ENCODE measurements around the gene BCL2.
A peak's percentile ranks its signal among the peaks of the same experiment; 100 is the strongest.

BCL2 gene

DNA sequence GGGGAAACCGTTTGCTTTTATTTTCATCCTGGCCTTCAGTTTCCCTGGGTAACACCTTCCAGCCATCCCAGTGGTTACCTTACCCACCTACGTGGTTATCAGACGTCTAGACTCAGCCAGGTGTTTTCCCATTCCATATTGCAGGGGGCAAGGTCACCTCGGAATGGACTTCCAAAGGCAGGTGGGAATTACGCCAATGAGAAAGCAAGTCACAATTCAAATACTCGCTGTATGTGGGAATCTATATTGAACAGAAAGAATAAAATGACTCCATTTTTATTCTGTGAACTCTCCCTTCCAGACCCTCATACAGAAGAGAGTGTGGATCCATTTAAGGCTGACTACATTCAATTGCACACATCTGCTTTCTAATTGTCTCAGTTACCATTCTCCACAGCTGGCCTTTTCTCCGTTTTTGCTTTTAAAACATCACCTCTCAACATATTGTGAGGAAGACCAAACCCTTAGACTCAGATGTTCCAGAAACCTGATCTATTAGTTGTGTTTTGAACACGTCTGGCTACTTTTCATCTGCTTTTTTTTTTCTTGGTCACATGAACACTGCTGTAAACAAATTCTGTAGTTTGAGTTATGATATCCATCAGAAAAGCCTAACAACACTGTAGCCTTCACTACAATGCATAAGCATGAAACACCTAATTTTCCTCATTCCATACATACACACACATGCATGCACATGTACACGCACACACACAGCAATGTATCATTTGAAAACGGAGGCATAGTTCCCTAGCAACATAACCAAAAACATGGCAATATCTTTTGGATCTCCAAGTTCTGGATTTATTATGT, 59.8 kb downstream of the BCL2 start:
- H3K27ac ChIP-seq (ENCODE audit: low read depth, low read length): no peak overlapping the region
- no peaks in the 10 kb centered on the region for H3K9me3 ChIP-seq (ENCODE audit: low read length)
- H3K27me3 ChIP-seq (ENCODE audit: control insufficient read depth in 1 of 2, insufficient read depth in 2 of 2, low read length in 2 of 2): no peaks in the 10 kb centered on the region
- no peak overlapping the region for H3K4me3 ChIP-seq (ENCODE audit: low read depth in 1 of 2, low read length in 2 of 2)
- no peak overlapping the region for H3K9ac ChIP-seq (ENCODE audit: low read length)
- peaks cover 20% of the 10 kb centered on the region for H3K4me1 ChIP-seq (ENCODE audit: insufficient read depth, low read length)
- no peaks in the 10 kb centered on the region for H3K36me3 ChIP-seq (ENCODE audit: insufficient read depth, low read length)

DNA sequence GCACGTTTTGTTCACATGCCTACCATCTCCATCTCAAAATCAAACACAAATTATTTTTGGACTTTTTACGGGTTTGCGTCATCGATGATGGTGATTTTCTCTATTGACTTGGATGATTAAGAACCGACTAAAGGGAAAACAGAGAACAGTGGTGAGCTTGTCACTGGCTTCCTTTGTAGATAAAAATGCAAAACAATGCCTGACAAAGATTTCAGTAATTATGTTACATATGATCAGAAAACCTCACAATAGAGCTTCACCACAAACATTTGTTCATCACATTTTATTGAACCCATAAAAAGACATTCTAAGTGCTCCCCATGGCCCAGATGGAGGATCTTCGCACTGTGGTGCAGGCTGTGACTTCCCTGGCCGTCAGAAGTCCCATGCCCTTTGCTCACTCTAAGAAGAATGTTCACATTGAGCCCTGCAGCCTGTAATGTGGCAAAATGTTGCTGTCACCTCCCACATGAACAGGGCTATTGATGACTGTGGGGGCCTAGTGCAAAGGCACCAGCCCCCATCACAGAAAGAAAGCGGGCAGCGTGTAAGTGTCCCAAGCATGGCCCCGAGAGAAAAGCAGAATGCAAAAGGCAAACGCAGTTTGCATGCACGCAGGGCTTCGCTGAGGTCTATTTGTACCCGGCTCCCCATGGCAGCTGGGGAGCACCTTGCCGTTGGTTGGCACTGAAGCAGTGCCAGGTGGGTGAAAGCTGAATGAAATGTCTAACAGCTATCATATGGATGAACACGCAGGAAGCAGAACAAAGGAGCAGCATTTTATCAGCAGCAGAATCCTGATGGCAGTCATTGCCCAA, 60.6 kb downstream of the BCL2 start:
- H3K36me3 ChIP-seq (ENCODE audit: insufficient read depth, low read length): no peaks in the 10 kb centered on the region
- no peak overlapping the region for H3K9ac ChIP-seq (ENCODE audit: low read length)
- no peaks in the 10 kb centered on the region for H3K9me3 ChIP-seq (ENCODE audit: low read length)
- H3K27ac ChIP-seq (ENCODE audit: low read depth, low read length): no peak overlapping the region
- no peak overlapping the region for H3K4me3 ChIP-seq (ENCODE audit: low read depth in 1 of 2, low read length in 2 of 2)
- H3K4me1 ChIP-seq (ENCODE audit: insufficient read depth, low read length): peaks cover 20% of the 10 kb centered on the region
- no peaks in the 10 kb centered on the region for H3K27me3 ChIP-seq (ENCODE audit: control insufficient read depth in 1 of 2, insufficient read depth in 2 of 2, low read length in 2 of 2)

DNA sequence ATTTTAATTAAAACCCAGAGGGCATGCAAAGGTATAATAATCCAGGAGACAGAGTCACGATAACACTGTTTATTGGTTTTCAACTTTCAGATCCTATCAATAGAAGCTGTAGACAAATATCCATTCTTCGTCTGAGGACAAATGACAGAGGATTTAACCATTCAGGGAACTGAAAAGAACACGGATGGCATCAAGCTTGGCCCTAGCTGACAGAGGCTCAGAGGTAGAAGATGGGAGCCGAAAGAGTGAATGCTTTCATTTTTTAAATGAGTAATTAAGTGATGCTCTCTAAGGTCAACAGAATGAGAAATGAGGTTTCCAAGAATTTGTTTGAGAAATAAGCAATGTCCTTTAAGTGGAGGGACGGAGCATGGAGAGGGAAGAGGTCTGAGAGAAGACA, 62.1 kb downstream of the BCL2 start:
- Histone ChIP-seq H3K9ac (ENCODE audit: low read length) (no peak overlapping the region), H3K4me1 (ENCODE audit: insufficient read depth, low read length) (peaks cover 23% of the 10 kb centered on the region), H3K27ac (ENCODE audit: low read depth, low read length) (no peak overlapping the region)

DNA sequence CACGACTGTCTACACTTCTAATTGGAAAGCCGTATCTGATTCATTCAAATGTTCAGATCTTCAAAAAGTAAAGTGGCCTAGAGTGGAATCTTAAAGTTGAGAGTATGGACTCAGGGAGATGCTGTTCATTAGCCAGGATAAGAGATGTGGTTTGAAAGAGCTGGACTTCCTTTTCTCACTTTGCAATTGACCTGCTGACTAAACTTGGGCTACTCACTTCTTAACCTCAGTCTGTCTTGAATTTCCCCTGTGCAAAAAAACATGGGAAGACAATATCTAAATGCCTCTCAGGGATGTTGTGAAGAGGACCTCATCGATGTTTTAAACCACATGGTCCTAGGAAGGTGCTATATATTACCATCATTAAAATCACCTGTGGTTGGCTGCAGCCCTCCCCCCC, 64.1 kb downstream of the BCL2 start:
- Histone ChIP-seq H3K27ac (ENCODE audit: low read depth, low read length) (no peak overlapping the region), H3K4me3 (ENCODE audit: low read depth in 1 of 2, low read length in 2 of 2) (no peak overlapping the region), H3K9ac (ENCODE audit: low read length) (no peak overlapping the region), H3K4me1 (ENCODE audit: insufficient read depth, low read length) (peaks cover 19% of the 10 kb centered on the region), H3K27me3 (ENCODE audit: control insufficient read depth in 1 of 2, insufficient read depth in 2 of 2, low read length in 2 of 2) (no peaks in the 10 kb centered on the region), H3K9me3 (ENCODE audit: low read length) (no peaks in the 10 kb centered on the region), H3K36me3 (ENCODE audit: insufficient read depth, low read length) (no peaks in the 10 kb centered on the region)

More for the DNA sequence above, 62.1 kb downstream of the BCL2 start:
- H3K27me3 ChIP-seq (ENCODE audit: control insufficient read depth in 1 of 2, insufficient read depth in 2 of 2, low read length in 2 of 2): no peaks in the 10 kb centered on the region
- H3K36me3 ChIP-seq (ENCODE audit: insufficient read depth, low read length): no peaks in the 10 kb centered on the region
- no peak overlapping the region for H3K4me3 ChIP-seq (ENCODE audit: low read depth in 1 of 2, low read length in 2 of 2)
- no peaks in the 10 kb centered on the region for H3K9me3 ChIP-seq (ENCODE audit: low read length)

DNA sequence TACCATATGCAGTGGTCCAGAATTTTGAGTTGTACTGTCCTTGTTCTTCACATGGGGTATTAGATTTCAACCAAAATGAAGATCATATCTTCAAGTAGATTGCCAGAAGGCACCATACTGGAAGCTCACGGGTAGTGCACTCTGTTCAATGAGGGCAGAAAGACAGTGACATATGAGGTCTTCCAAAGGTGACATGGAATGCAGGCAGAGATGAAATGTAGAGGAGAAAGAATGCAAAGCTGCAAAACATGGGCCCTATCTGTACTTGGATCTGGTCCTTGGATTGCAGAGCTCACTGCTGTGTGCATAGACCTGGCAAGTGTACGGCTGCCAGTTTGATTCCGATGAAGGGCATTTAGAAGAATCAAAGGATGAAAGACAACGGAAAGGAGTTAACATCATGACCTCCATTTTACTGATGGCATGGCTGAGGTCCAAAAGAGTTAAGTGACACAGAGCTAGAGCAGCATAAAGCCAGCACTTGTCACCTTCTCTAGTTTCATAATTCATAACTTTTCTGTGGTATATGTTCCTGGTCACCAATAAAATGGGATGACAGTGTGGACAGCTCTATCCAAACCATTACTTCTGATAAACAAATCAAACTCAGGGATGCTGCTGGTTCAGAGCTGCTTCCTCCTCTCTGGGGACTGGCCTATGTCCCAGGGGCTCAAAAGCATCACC, 64.7 kb downstream of the BCL2 start:
- Histone ChIP-seq H3K9ac (ENCODE audit: low read length) (no peak overlapping the region), H3K27me3 (ENCODE audit: control insufficient read depth in 1 of 2, insufficient read depth in 2 of 2, low read length in 2 of 2) (no peaks in the 10 kb centered on the region), H3K4me3 (ENCODE audit: low read depth in 1 of 2, low read length in 2 of 2) (no peak overlapping the region), H3K36me3 (ENCODE audit: insufficient read depth, low read length) (no peaks in the 10 kb centered on the region), H3K4me1 (ENCODE audit: insufficient read depth, low read length) (peaks cover 16% of the 10 kb centered on the region), H3K27ac (ENCODE audit: low read depth, low read length) (no peak overlapping the region), H3K9me3 (ENCODE audit: low read length) (no peaks in the 10 kb centered on the region)

DNA sequence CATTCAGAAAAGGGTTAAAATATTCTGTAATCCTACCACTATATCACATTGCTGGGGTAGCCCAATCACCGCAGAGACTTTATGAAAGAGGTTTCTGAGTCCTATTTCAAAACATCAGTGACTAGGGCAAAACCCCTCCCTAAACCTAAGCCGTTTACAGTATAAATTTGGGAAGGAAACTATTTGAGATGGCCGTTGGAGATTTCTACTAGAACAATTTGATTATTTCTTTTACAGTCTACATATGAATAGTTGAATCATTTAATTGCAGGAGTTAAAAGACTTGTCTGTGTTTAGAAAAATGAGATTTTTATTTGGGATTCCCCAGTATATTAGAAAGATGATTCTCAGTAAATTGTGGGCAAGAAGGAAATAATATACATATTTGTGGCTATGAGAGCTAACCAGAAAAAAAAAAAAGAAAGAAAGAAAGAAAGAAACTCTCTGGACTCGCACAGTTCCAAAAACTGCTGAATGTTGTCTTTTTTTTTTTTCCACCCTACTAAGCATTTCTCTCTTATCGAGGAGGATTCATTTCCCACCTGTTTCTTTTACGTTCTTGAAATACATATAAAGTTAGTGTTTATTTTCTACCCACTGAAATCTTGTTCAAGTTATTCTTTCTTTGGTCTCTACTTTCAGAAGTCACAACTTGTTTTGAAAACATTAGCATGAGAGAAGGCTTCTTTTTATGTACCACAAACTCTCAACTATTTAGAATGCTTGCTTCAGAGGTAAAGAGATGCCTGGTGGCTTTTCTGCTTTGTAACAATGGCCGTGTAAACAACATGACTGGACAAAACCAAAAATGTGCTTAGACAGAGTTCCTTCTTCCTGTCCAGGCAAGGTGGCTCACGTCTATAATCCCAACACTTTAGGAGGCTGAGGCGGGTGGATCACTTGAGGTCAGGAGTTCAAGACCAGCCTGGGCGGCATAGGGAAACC, 65.9 kb downstream of the BCL2 start:
- H3K9ac ChIP-seq (ENCODE audit: low read length): peak overlapping the region; percentile 37

DNA sequence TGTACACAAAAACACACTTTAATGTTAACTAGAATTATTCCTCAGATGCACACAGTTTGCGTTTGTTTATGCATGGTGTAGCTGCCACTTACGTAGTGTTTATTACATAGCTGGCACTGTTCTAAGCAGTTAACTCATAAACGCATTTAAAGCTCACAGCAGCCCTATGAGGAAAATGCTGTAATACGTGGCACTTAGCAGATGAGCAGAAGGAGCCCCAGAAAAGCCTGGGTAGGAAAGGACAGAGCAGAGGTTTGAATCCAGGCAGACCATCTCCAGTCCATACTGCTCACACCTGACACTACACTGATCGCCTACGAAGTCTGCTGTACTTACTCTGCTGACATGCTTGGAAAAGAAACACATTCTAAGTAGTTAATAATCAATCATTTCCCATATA, 66.6 kb downstream of the BCL2 start:
- Histone ChIP-seq H3K36me3 (ENCODE audit: insufficient read depth, low read length) (no peaks in the 10 kb centered on the region), H3K4me3 (ENCODE audit: low read depth in 1 of 2, low read length in 2 of 2) (peak overlapping the region in 1 of 2 donors; percentile 44), H3K9me3 (ENCODE audit: low read length) (no peaks in the 10 kb centered on the region), H3K27ac (ENCODE audit: low read depth, low read length) (no peak overlapping the region), H3K4me1 (ENCODE audit: insufficient read depth, low read length) (peaks cover 11% of the 10 kb centered on the region), H3K9ac (ENCODE audit: low read length) (peak overlapping the region; percentile 37), H3K27me3 (ENCODE audit: control insufficient read depth in 1 of 2, insufficient read depth in 2 of 2, low read length in 2 of 2) (no peaks in the 10 kb centered on the region)

More for the DNA sequence above, 65.9 kb downstream of the BCL2 start:
- Histone ChIP-seq H3K9me3 (ENCODE audit: low read length) (no peaks in the 10 kb centered on the region), H3K4me3 (ENCODE audit: low read depth in 1 of 2, low read length in 2 of 2) (peak overlapping the region in 1 of 2 donors; percentile 44), H3K27ac (ENCODE audit: low read depth, low read length) (peak overlapping the region; percentile 7), H3K4me1 (ENCODE audit: insufficient read depth, low read length) (peaks cover 11% of the 10 kb centered on the region), H3K36me3 (ENCODE audit: insufficient read depth, low read length) (no peaks in the 10 kb centered on the region), H3K27me3 (ENCODE audit: control insufficient read depth in 1 of 2, insufficient read depth in 2 of 2, low read length in 2 of 2) (no peaks in the 10 kb centered on the region)

DNA sequence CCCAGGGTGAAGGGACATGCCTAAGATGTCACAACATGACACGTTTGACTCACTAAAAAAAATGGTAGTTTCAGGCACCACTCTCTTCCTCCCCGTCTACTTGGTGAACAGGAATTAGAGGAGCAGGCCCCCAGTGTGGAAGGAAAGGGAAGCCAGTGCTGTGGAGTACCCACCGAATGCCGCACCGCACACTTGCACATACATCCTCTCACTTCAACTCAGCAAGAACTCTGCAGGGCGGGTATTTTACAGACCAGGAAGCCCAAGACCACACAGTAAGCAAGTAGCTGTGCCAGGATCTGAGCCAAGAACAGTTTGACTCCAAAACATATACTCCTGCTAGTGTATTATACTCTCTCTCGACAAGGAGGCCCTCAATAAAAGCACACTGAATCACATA, 69.8 kb downstream of the BCL2 start:
- no peaks in the 10 kb centered on the region for H3K27me3 ChIP-seq (ENCODE audit: control insufficient read depth in 1 of 2, insufficient read depth in 2 of 2, low read length in 2 of 2)
- no peaks in the 10 kb centered on the region for H3K9me3 ChIP-seq (ENCODE audit: low read length)
- H3K36me3 ChIP-seq (ENCODE audit: insufficient read depth, low read length): no peaks in the 10 kb centered on the region
- no peak overlapping the region for H3K9ac ChIP-seq (ENCODE audit: low read length)
- H3K4me1 ChIP-seq (ENCODE audit: insufficient read depth, low read length): peaks cover 16% of the 10 kb centered on the region
- H3K4me3 ChIP-seq (ENCODE audit: low read depth in 1 of 2, low read length in 2 of 2): no peak overlapping the region
- no peak overlapping the region for H3K27ac ChIP-seq (ENCODE audit: low read depth, low read length)

DNA sequence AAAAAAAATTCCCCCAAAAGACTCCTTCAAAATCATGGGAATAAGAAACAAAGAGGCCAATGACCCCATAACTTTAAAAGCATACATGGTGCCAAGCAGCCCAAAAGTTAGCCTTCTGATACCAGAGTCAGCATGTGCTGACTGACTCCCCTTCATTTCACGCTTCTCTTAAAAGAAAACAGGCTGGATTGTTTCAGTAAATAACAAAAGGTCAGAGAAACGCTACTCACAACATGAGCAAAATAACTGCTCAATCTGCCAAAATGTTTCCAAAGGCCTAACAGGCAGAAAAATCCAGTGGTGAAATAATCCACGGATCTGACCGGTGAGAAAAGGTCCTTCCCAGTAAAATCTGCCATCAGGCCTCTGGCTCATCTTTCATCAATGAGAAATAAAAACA, 71.6 kb downstream of the BCL2 start:
- peak overlapping the region; percentile 23 for H3K27ac ChIP-seq (ENCODE audit: low read depth, low read length)

DNA sequence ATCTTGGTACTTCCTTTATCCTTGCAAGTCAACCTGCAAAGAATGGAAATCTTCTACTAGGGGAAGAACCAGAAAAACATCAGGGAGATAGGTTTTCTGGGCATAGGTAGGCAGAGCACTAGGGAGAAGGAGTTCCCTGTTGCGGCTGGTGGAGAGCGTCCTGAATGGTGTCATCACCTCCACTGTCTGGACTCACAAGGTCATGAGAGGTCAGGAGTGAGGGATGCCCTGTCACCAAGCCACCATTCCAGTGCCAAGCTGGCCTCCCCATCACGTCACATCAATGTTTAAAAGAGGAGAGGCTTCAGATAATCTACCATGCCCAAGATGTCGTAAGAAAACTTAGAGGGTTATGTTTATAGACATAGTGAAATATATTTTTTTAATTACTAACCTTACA, 72.1 kb downstream of the BCL2 start:
- no peaks in the 10 kb centered on the region for H3K27me3 ChIP-seq (ENCODE audit: control insufficient read depth in 1 of 2, insufficient read depth in 2 of 2, low read length in 2 of 2)
- no peaks in the 10 kb centered on the region for H3K36me3 ChIP-seq (ENCODE audit: insufficient read depth, low read length)
- no peak overlapping the region for H3K9ac ChIP-seq (ENCODE audit: low read length)
- no peaks in the 10 kb centered on the region for H3K9me3 ChIP-seq (ENCODE audit: low read length)
- peak overlapping the region; percentile 23 for H3K27ac ChIP-seq (ENCODE audit: low read depth, low read length)
- H3K4me3 ChIP-seq (ENCODE audit: low read depth in 1 of 2, low read length in 2 of 2): no peak overlapping the region
- peaks cover 5% of the 10 kb centered on the region for H3K4me1 ChIP-seq (ENCODE audit: insufficient read depth, low read length)

More for the DNA sequence above, 71.6 kb downstream of the BCL2 start:
- Histone ChIP-seq H3K36me3 (ENCODE audit: insufficient read depth, low read length) (no peaks in the 10 kb centered on the region), H3K27me3 (ENCODE audit: control insufficient read depth in 1 of 2, insufficient read depth in 2 of 2, low read length in 2 of 2) (no peaks in the 10 kb centered on the region), H3K9ac (ENCODE audit: low read length) (no peak overlapping the region), H3K9me3 (ENCODE audit: low read length) (no peaks in the 10 kb centered on the region), H3K4me1 (ENCODE audit: insufficient read depth, low read length) (peaks cover 9% of the 10 kb centered on the region), H3K4me3 (ENCODE audit: low read depth in 1 of 2, low read length in 2 of 2) (no peak overlapping the region)

Measured in muscle layer of colon (tissue), 2 donors.